Measurements from ENCODE around the gene OR4C46. TPM values are rescaled to one million over a fixed set of nuclear protein-coding genes. Genes with fewer than 3 reads are reported as not detected.
"Not testable (repeated sequence)": the region's sequence is repeated elsewhere in the genome, so short reads cannot be mapped to it uniquely, and the experiment has no call there.

Gene OR4C46
- polyA plus RNA-seq (2013), result not detected in 2 replicates

DNA sequence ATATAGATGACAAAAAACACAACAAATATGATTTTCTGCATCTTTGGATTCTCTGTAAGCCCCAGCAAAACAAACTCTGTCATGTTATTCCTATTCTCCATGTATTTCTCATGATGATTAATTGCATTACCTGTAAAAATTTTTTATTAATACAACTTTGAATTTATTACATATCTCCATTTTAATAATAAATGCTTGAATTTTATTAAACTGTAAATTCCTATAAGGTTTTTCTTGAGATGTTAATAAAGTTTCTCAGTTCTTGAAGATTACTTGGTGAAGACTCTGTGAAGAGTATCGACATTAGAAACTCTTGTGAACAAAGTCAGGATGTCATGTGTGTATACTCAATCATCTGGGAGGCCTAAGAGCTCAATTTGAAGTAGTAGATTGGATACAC lies at the start of gene OR4C46:
OR4C46 (minus strand) TSS at position 101 of the 400 bp plus-strand sequence; CDS start at position 101, 0 bp downstream.
- Histone ChIP-seq H3K36me3 (ENCODE audit: control insufficient read depth in 1 of 2, insufficient read depth in 2 of 2, low read length in 2 of 2) (no peaks in the 10 kb centered on the region), H2BK12ac (ENCODE audit: low read length) (no peak within 1 kb of the TSS), H3K23ac (ENCODE audit: low read length) (no peak within 1 kb of the TSS), H3K9me3 (ENCODE audit: insufficient read depth, low read depth, low read length) (peaks cover 12% of the 10 kb centered on the region), H4K12ac (ENCODE audit: low read depth, low read length) (no peak within 1 kb of the TSS), H2AK5ac (ENCODE audit: low read length) (no peak within 1 kb of the TSS), H4K8ac (ENCODE audit: low read depth, low read length) (no peak within 1 kb of the TSS), H3K4me1 (ENCODE audit: control insufficient read depth in 1 of 2, insufficient read depth in 2 of 2, low read length in 2 of 2) (no peaks in the 10 kb centered on the region), H3K9ac (ENCODE audit: low read length) (no peak within 1 kb of the TSS), H2AFZ (ENCODE audit: insufficient read depth, low read length, poor library complexity) (no peak within 1 kb of the TSS), H3K4me3 (ENCODE audit: low read depth, low read length) (no peak within 1 kb of the TSS), H3K79me1 (ENCODE audit: low read length) (no peaks in the 10 kb centered on the region), H3K14ac (ENCODE audit: low read length) (no peak within 1 kb of the TSS), H3K4me2 (ENCODE audit: low read length) (no peak within 1 kb of the TSS), H3K79me2 (ENCODE audit: control insufficient read depth, insufficient read depth, low read length, poor library complexity) (no peaks in the 10 kb centered on the region), H4K91ac (ENCODE audit: low read depth, low read length) (no peak within 1 kb of the TSS), H3K4ac (ENCODE audit: low read depth, low read length) (no peak within 1 kb of the TSS), H2BK120ac (ENCODE audit: insufficient read depth, low read length, poor library complexity) (no peak within 1 kb of the TSS), H3K27ac (ENCODE audit: low read depth, low read length) (no peak within 1 kb of the TSS), H3K18ac (ENCODE audit: low read length) (no peak within 1 kb of the TSS), H3K27me3 (ENCODE audit: insufficient read depth, low read length) (no peaks in the 10 kb centered on the region), H2BK5ac (ENCODE audit: low read depth, low read length, poor library complexity) (no peak within 1 kb of the TSS)
- DNase-seq, result no peak
- no CpG with 5 or more reads among the region's 1 CpG for WGBS (ENCODE audit: extremely low coverage, insufficient coverage, insufficient read length)

DNA sequence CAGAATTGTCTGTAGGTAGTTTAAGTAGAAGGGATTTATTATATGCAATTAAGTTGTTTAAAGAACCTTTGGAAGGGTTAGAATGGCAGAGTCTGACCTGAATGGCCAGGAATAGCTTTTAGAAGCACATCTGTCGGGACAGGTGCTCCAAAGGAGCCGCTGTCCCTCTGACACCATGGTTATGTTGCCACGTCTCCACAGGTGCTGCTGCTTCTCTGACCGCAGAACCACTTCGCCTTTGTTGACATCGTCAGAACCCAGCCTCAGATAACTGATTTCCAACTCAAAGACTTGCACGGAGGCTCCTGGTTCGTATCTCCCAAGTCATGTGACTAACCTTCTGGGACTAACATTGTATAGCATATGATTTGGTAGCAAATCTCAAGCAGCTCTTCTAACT lies 41.8 kb upstream of the OR4C46 start:
- not testable (repeated sequence) for H2BK12ac ChIP-seq (ENCODE audit: low read length); H2AK5ac ChIP-seq (ENCODE audit: low read length); H3K23ac ChIP-seq (ENCODE audit: low read length); DNase-seq; H2BK120ac ChIP-seq (ENCODE audit: insufficient read depth, low read length, poor library complexity); H3K4ac ChIP-seq (ENCODE audit: low read depth, low read length); H3K36me3 ChIP-seq (ENCODE audit: control insufficient read depth in 1 of 2, insufficient read depth in 2 of 2, low read length in 2 of 2); H3K27ac ChIP-seq (ENCODE audit: low read depth, low read length); H4K91ac ChIP-seq (ENCODE audit: low read depth, low read length); H3K14ac ChIP-seq (ENCODE audit: low read length); H3K27me3 ChIP-seq (ENCODE audit: insufficient read depth, low read length); H2AFZ ChIP-seq (ENCODE audit: insufficient read depth, low read length, poor library complexity); H2BK5ac ChIP-seq (ENCODE audit: low read depth, low read length, poor library complexity); H3K4me3 ChIP-seq (ENCODE audit: low read depth, low read length); H4K12ac ChIP-seq (ENCODE audit: low read depth, low read length); H3K4me1 ChIP-seq (ENCODE audit: control insufficient read depth in 1 of 2, insufficient read depth in 2 of 2, low read length in 2 of 2); H3K79me2 ChIP-seq (ENCODE audit: control insufficient read depth, insufficient read depth, low read length, poor library complexity); H3K9ac ChIP-seq (ENCODE audit: low read length); H3K79me1 ChIP-seq (ENCODE audit: low read length); H4K8ac ChIP-seq (ENCODE audit: low read depth, low read length); H3K4me2 ChIP-seq (ENCODE audit: low read length); H3K18ac ChIP-seq (ENCODE audit: low read length)
- no CpG with 5 or more reads among the region's 8 CpGs for WGBS (ENCODE audit: extremely low coverage, insufficient coverage, insufficient read length)
- peaks cover 12% of the 10 kb centered on the region for H3K9me3 ChIP-seq (ENCODE audit: insufficient read depth, low read depth, low read length)

DNA sequence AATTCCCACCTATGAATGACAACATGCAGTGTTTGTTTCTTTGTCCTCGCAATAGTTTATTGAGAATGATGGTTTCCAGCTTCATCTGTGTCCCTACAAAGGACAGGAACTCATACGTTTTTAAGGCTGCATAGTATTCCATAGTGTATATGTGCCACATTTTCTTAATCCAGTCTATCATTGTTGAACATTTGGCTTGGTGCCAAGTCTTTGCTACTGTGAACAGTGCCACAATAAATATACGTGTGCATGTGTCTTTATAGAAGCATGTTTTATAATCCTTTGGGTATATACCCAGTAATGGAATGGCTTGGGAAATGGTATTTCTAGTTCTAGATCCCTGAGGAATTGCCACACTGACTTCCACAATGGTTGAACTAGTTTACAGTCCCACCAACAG lies 42.4 kb downstream of the OR4C46 start:
- H4K91ac ChIP-seq (ENCODE audit: low read depth, low read length); H3K4me2 ChIP-seq (ENCODE audit: low read length); H3K27me3 ChIP-seq (ENCODE audit: insufficient read depth, low read length); H3K18ac ChIP-seq (ENCODE audit: low read length); H3K79me2 ChIP-seq (ENCODE audit: control insufficient read depth, insufficient read depth, low read length, poor library complexity); H2BK12ac ChIP-seq (ENCODE audit: low read length); H3K36me3 ChIP-seq (ENCODE audit: control insufficient read depth in 1 of 2, insufficient read depth in 2 of 2, low read length in 2 of 2); H4K12ac ChIP-seq (ENCODE audit: low read depth, low read length); H4K8ac ChIP-seq (ENCODE audit: low read depth, low read length); H3K27ac ChIP-seq (ENCODE audit: low read depth, low read length); H3K9ac ChIP-seq (ENCODE audit: low read length); H3K4ac ChIP-seq (ENCODE audit: low read depth, low read length); H3K79me1 ChIP-seq (ENCODE audit: low read length); H2BK5ac ChIP-seq (ENCODE audit: low read depth, low read length, poor library complexity); H2AK5ac ChIP-seq (ENCODE audit: low read length); H3K23ac ChIP-seq (ENCODE audit: low read length); H3K4me1 ChIP-seq (ENCODE audit: control insufficient read depth in 1 of 2, insufficient read depth in 2 of 2, low read length in 2 of 2); DNase-seq; H3K4me3 ChIP-seq (ENCODE audit: low read depth, low read length); H2AFZ ChIP-seq (ENCODE audit: insufficient read depth, low read length, poor library complexity); H3K9me3 ChIP-seq (ENCODE audit: insufficient read depth, low read depth, low read length); H3K14ac ChIP-seq (ENCODE audit: low read length); H2BK120ac ChIP-seq (ENCODE audit: insufficient read depth, low read length, poor library complexity): not testable (repeated sequence)
- no CpG with 5 or more reads among the region's 3 CpGs for WGBS (ENCODE audit: extremely low coverage, insufficient coverage, insufficient read length)

DNA sequence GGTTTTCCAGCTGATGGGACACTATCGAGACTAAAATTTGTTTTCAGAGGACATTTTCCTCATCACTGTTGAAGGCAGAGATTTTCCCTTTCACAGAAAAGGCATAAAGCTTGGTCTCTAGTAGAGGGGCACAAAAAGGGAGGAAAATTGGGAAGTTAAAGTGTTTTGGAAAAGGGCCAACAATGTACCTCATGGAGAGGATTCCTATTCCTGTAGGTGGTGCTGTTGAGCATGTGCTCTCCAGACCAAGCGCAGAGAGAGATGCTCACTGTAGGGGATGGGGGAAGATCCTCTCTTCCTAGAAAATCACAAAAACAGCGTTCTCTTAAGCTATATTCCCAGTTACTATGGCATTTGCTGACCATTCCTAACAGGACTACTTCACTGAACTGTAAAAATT lies 44.9 kb downstream of the OR4C46 start:
- no peak overlapping the region for H3K27ac ChIP-seq (ENCODE audit: low read depth, low read length)
- H3K4ac ChIP-seq (ENCODE audit: low read depth, low read length), result no peak overlapping the region
- H4K8ac ChIP-seq (ENCODE audit: low read depth, low read length), result no peak overlapping the region
- H2AK5ac ChIP-seq (ENCODE audit: low read length), result no peak overlapping the region
- H3K9ac ChIP-seq (ENCODE audit: low read length), result no peak overlapping the region
- H3K4me2 ChIP-seq (ENCODE audit: low read length), result no peak overlapping the region
- H2BK120ac ChIP-seq (ENCODE audit: insufficient read depth, low read length, poor library complexity), result no peak overlapping the region
- peaks cover 1% of the 10 kb centered on the region for H3K9me3 ChIP-seq (ENCODE audit: insufficient read depth, low read depth, low read length)
- H3K23ac ChIP-seq (ENCODE audit: low read length), result no peak overlapping the region
- H3K36me3 ChIP-seq (ENCODE audit: control insufficient read depth in 1 of 2, insufficient read depth in 2 of 2, low read length in 2 of 2), result no peaks in the 10 kb centered on the region
- DNase-seq, result no peak
- H2BK5ac ChIP-seq (ENCODE audit: low read depth, low read length, poor library complexity), result no peak overlapping the region
- no peak overlapping the region for H4K12ac ChIP-seq (ENCODE audit: low read depth, low read length)
- H3K18ac ChIP-seq (ENCODE audit: low read length), result no peak overlapping the region
- no peaks in the 10 kb centered on the region for H3K27me3 ChIP-seq (ENCODE audit: insufficient read depth, low read length)
- H2AFZ ChIP-seq (ENCODE audit: insufficient read depth, low read length, poor library complexity), result no peak overlapping the region
- H3K4me3 ChIP-seq (ENCODE audit: low read depth, low read length), result no peak overlapping the region
- H3K14ac ChIP-seq (ENCODE audit: low read length), result no peak overlapping the region
- no peak overlapping the region for H2BK12ac ChIP-seq (ENCODE audit: low read length)
- no peaks in the 10 kb centered on the region for H3K79me2 ChIP-seq (ENCODE audit: control insufficient read depth, insufficient read depth, low read length, poor library complexity)
- no peaks in the 10 kb centered on the region for H3K4me1 ChIP-seq (ENCODE audit: control insufficient read depth in 1 of 2, insufficient read depth in 2 of 2, low read length in 2 of 2)
- H3K79me1 ChIP-seq (ENCODE audit: low read length), result no peaks in the 10 kb centered on the region
- H4K91ac ChIP-seq (ENCODE audit: low read depth, low read length), result no peak overlapping the region
- no CpG with 5 or more reads among the region's 3 CpGs for WGBS (ENCODE audit: extremely low coverage, insufficient coverage, insufficient read length)

All from trophoblast cell (in vitro differentiated cells and primary cell).